Thyroid gland (tissue), 4 donors: ENCODE results near the gene COL6A2.

ENCODE experiments used
- CTCF ChIP-seq, 6 experiments: fragments of 200-600 bp in 3 of 6; fragments of 450-650 bp in 3 of 6; sonication (generic) in 3 of 6; IDR thresholded peaks; one replicate each; pipeline ENCODE4 v1.5.1; 2016 to 2019; ENCODE audit warnings: antibody characterized with exemption in 6 of 6, mild to moderate bottlenecking in 2 of 6, inconsistent platforms in 1 of 6, moderate library complexity in 1 of 6
- POLR2A ChIP-seq, 2 donors: fragments of 450-650 bp; IDR thresholded peaks; one replicate each; pipeline ENCODE4 v1.6.1; 2017; ENCODE audit warnings: antibody characterized with exemption in 2 of 2, mild to moderate bottlenecking in 2 of 2, moderate library complexity in 1 of 2

- TF ChIP-seq CTCF (IDR thresholded peaks at IDR 0.05) (no peak), POLR2A (IDR thresholded peaks at IDR 0.05) (no peak)
These were observed 18.4 kb downstream of the COL6A2 start for GRCh38 chr21:46116189-46116775.
